ENCODE results near the gene CHMP4A. TPM values are rescaled to one million over a fixed set of nuclear protein-coding genes. Genes with fewer than 3 reads are reported as not detected.

CHMP4A gene
- total and polyA plus RNA-seq, 9 of the 15 experiments (the other 6 are each of a cell fraction or from before 2014, with no cell fraction given) = 28.8 to 104 (median 52.7) TPM

- Histone ChIP-seq H3K36me3 (ENCODE audit: control insufficient read depth, insufficient read depth, low read length) (peaks cover 68% of the 10 kb centered on the region; the same call in 2 of the 3 replicates), H3K4me1 (replicated peaks in 1 of 2; ENCODE audit: control insufficient read depth in 2 of 2, insufficient read depth in 2 of 2, low read length in 2 of 2) (peaks cover 0 to 21% of the 10 kb centered on the region in 2 experiments; a peak in 3 of 5 replicates), H2AFZ (ENCODE audit: low read depth, low read length) (peak within 1 kb of the TSS; percentile 76), H3K4me2 (ENCODE audit: insufficient read depth, low read length) (peak within 1 kb of the TSS; percentile 87), H3K9me1 (ENCODE audit: control insufficient read depth, insufficient read depth, low read length) (peaks cover 3% of the 10 kb centered on the region), H3K4me3 (peak within 1 kb of the TSS; percentile 71), H3K9me3 (replicated peaks; ENCODE audit: control insufficient read depth, insufficient read depth, low read depth, low read length) (no peaks in the 10 kb centered on the region), H3K27me3 (ENCODE audit: control insufficient read depth in 2 of 2, insufficient read depth in 2 of 2, low read length in 2 of 2) (no peaks in the 10 kb centered on the region), H3K9ac (ENCODE audit: insufficient read depth in 1 of 2, low read depth in 2 of 2, low read length in 2 of 2) (peak within 1 kb of the TSS; percentile 87 to 91), H3K79me2 (ENCODE audit: control insufficient read depth, insufficient read depth, low read length) (peaks cover 24% of the 10 kb centered on the region), H4K20me1 (replicated peaks; ENCODE audit: control insufficient read depth, insufficient read depth, low read length) (peaks cover 9% of the 10 kb centered on the region; the same call in 1 of the 2 replicates), H3K27ac (ENCODE audit: extremely low read depth, low read depth, low read length) (peak within 1 kb of the TSS; percentile 65)
- in situ Hi-C loops (cut with MboI) (no loop called here), intact Hi-C loops (cut with micrococcal nuclease) (no loop called here)
- WGBS (ENCODE audit: insufficient coverage, low coverage, missing lambda C conversion rate) = under 1% methylated on average over 35 of the region's 65 CpGs
- DNase-seq (ENCODE audit: extremely low read depth in 1 of 4, low spot score in 3 of 4) = peak; percentile 87 to 96 (median 92)
- ChIA-PET POLR2A (interaction anchor here (0.6 to 1.3 kb wide), 8 partner anchors 10 to 112 kb away, joined by 3 to 9 read pairs (median 4); partner anchors contain the start of genes DHRS1, IRF9, NOP9 and TINF2), CTCF (ENCODE audit: low intra/inter-chr PET ratio) (no interaction called here)
- BruUV-seq (replicated peaks) = no TSS peak
- ATAC-seq = peak; percentile 96
- peak; percentile 95 for FAIRE-seq
- TF ChIP-seq TCF3 (CRISPR knock-in tag; IDR thresholded peaks at IDR 0.05) (no peak), HIVEP1 (CRISPR knock-in tag; IDR thresholded peaks at IDR 0.05) (0 out of 2 replicates have a peak, but pooled peaks have one; percentile 49), SMAD4 (CRISPR knock-in tag; conservative IDR thresholded peaks at IDR 0.05) (peak; percentile 50; the same call in 1 of the 2 replicates), KDM5B (IDR thresholded peaks at IDR 0.05; ENCODE audit: insufficient replicate concordance, low read depth, low read length) (peak; percentile 63), CREM (IDR thresholded peaks at IDR 0.05; ENCODE audit: low read depth) (peak; percentile 78), SIX5 (IDR thresholded peaks at IDR 0.05; ENCODE audit: borderline replicate concordance in 1 of 2, insufficient read depth in 1 of 2, low read depth in 1 of 2, low read length in 2 of 2) (peak; percentile 41 to 60; a peak in 3 of 4 replicates), KDM4B (IDR thresholded peaks at IDR 0.05; ENCODE audit: borderline replicate concordance in 2 of 2, low read depth in 1 of 2) (peak in 1 of 2 experiments; percentile 86; a peak in 2 of 4 replicates), KDM1A (IDR thresholded peaks at IDR 0.05) (peak in 1 of 2 experiments; percentile 66; a peak in 1 of 4 replicates), ZNF23 (CRISPR knock-in tag; IDR thresholded peaks at IDR 0.05) (no peak), DIDO1 (tag; IDR thresholded peaks at IDR 0.05; ENCODE audit: low read depth) (peak; percentile 78; the same call in 1 of the 2 replicates), SNIP1 (IDR thresholded peaks at IDR 0.05; ENCODE audit: low read depth) (0 out of 2 replicates have a peak, but pooled peaks have one; percentile 33), FOXK2 (conservative IDR thresholded peaks at IDR 0.05 in 1 of 2, IDR thresholded peaks at IDR 0.05 in 1 of 2; ENCODE audit: low read depth in 2 of 2) (peak; percentile 55 to 69), NRF1 (conservative IDR thresholded peaks at IDR 0.05 in 1 of 2, IDR thresholded peaks at IDR 0.05 in 1 of 2) (peak; percentile 21 to 29; a peak in 1 of 4 replicates)
- TF ChIP-seq, protein P1, sequence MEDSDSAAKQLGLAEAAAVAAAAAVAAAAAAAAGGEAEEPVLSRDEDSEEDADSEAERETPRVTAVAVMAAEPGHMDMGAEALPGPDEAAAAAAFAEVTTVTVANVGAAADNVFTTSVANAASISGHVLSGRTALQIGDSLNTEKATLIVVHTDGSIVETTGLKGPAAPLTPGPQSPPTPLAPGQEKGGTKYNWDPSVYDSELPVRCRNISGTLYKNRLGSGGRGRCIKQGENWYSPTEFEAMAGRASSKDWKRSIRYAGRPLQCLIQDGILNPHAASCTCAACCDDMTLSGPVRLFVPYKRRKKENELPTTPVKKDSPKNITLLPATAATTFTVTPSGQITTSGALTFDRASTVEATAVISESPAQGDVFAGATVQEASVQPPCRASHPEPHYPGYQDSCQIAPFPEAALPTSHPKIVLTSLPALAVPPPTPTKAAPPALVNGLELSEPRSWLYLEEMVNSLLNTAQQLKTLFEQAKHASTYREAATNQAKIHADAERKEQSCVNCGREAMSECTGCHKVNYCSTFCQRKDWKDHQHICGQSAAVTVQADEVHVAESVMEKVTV (CRISPR knock-in tag; IDR thresholded peaks at IDR 0.05) = peak; percentile 10; the same call in 1 of the 2 replicates
- TF ChIP-seq, protein P2, sequence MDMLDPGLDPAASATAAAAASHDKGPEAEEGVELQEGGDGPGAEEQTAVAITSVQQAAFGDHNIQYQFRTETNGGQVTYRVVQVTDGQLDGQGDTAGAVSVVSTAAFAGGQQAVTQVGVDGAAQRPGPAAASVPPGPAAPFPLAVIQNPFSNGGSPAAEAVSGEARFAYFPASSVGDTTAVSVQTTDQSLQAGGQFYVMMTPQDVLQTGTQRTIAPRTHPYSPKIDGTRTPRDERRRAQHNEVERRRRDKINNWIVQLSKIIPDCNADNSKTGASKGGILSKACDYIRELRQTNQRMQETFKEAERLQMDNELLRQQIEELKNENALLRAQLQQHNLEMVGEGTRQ (CRISPR knock-in tag; IDR thresholded peaks at IDR 0.05) = peak; percentile 71
- TF ChIP-seq, protein P3, sequence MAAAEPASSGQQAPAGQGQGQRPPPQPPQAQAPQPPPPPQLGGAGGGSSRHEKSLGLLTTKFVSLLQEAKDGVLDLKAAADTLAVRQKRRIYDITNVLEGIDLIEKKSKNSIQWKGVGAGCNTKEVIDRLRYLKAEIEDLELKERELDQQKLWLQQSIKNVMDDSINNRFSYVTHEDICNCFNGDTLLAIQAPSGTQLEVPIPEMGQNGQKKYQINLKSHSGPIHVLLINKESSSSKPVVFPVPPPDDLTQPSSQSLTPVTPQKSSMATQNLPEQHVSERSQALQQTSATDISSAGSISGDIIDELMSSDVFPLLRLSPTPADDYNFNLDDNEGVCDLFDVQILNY (CRISPR knock-in tag; IDR thresholded peaks at IDR 0.05) = no peak
- TF ChIP-seq, protein P4, sequence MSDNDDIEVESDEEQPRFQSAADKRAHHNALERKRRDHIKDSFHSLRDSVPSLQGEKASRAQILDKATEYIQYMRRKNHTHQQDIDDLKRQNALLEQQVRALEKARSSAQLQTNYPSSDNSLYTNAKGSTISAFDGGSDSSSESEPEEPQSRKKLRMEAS (CRISPR knock-in tag; IDR thresholded peaks at IDR 0.05) = peak; percentile 96
These were observed 24.8 kb downstream of the CHMP4A start, which contains the start of gene IPO4 for GRCh38 chr14:24188251-24189058. IPO4 (minus strand) TSS chr14:24188816; CDS start chr14:24188787, 29 bp downstream.

Data from K562 (cell line).